Neural cell (in vitro differentiated cells): ENCODE measurements around the gene ZG16B.

Source experiments
- CTCF ChIP-seq: fragments of 450-650 bp; IDR thresholded peaks from 2 replicates; pipeline ENCODE4 v1.5.1; 2014; ENCODE audit warnings: antibody characterized with exemption, mild to moderate bottlenecking, moderate library complexity; ENCODE audit not compliant: poor library complexity, severe bottlenecking
- EP300 ChIP-seq: fragments of 450-650 bp; conservative IDR thresholded peaks from 2 replicates; pipeline ENCODE4 v1.6.1; 2014; ENCODE audit warnings: antibody characterized with exemption, mild to moderate bottlenecking, moderate library complexity; ENCODE audit not compliant: poor library complexity, severe bottlenecking
- EZH2 ChIP-seq: fragments of 200-600, 300-800 bp; shearing (Covaris generic), sonication (generic); IDR thresholded peaks from 2 replicates; pipeline ENCODE4 v1.6.1; 2014; ENCODE audit warnings: antibody characterized with exemption, low read length, borderline replicate concordance, mild to moderate bottlenecking; ENCODE audit not compliant: insufficient read depth, poor library complexity, severe bottlenecking
- POLR2AphosphoS5 ChIP-seq: IDR thresholded peaks from 2 replicates; pipeline ENCODE4 v1.6.1; 2012

GRCh38 chr16:2782583-2783351, 47.3 kb upstream of the ZG16B start:
- TF ChIP-seq CTCF (no peak), EP300 (no peak), POLR2AphosphoS5 (no peak), EZH2 (no peak)
